ENCODE measurements around the gene RAD1.

GRCh38 chr5:34915856-34916192, 520 bp upstream of the RAD1 start:
- TF ChIP-seq CTCF (conservative IDR thresholded peaks at IDR 0.05; ENCODE audit: low read length) (no peak), EZH2phosphoT487 (IDR thresholded peaks at IDR 0.05; ENCODE audit: borderline replicate concordance) (no peak)
